Suprapubic skin (tissue), 3 donors: ENCODE results near the gene WDR7.

Source experiments
- EP300 ChIP-seq: sonication (generic); formaldehyde crosslinking; IDR thresholded peaks from one replicate; pipeline ENCODE4 v1.6.1; 2017; ENCODE audit warnings: antibody characterized with exemption
- TF ChIP-seq, protein P1 (sequence below), 2 donors: fragments of 200-600 bp in 1 of 2; fragments of 450-650 bp in 1 of 2; sonication (generic) in 1 of 2; IDR thresholded peaks; one replicate each; pipeline ENCODE4 v1.5.1; 2016 to 2019; ENCODE audit warnings: antibody characterized with exemption in 2 of 2, mild to moderate bottlenecking in 1 of 2, moderate library complexity in 1 of 2

DNA sequence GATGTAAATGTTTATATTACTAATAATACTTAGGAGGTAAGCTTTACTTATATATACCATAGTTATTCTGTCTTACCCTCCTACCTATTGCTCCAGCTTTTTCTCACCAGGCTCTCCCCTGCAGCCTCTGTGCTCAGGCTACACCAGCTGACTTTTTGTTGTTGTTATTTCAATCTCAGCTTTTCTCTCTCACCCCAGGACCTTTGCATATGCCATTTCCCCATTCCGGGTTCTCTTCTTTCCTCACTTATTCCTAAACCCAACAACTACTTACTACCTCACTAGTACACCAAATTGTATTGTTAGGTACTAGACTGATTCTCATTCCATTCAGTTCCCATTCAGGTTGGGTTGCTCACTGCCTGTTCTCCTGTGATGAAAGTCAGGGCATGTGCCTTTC is 339.5 kb downstream of the WDR7 start:
- TF ChIP-seq, protein P1, sequence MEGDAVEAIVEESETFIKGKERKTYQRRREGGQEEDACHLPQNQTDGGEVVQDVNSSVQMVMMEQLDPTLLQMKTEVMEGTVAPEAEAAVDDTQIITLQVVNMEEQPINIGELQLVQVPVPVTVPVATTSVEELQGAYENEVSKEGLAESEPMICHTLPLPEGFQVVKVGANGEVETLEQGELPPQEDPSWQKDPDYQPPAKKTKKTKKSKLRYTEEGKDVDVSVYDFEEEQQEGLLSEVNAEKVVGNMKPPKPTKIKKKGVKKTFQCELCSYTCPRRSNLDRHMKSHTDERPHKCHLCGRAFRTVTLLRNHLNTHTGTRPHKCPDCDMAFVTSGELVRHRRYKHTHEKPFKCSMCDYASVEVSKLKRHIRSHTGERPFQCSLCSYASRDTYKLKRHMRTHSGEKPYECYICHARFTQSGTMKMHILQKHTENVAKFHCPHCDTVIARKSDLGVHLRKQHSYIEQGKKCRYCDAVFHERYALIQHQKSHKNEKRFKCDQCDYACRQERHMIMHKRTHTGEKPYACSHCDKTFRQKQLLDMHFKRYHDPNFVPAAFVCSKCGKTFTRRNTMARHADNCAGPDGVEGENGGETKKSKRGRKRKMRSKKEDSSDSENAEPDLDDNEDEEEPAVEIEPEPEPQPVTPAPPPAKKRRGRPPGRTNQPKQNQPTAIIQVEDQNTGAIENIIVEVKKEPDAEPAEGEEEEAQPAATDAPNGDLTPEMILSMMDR (IDR thresholded peaks at IDR 0.05): no peak
- no peak for TF ChIP-seq EP300
